GM23338 (cell line): Measurements from ENCODE around the gene LIN7A. TPM values are rescaled to one million over a fixed set of nuclear protein-coding genes. Genes with fewer than 3 reads are reported as not detected.

Experiments
- ATAC-seq: fragments of 200-7000 bp; cut with Tn5 transposase; 3 replicates; pipeline ENCODE4 v1.9.1; 2020
- DNase-seq: peaks from one replicate; pipeline ENCODE4 v3.0.0-alpha.2; 2015; ENCODE audit warnings: low spot score
- H2AFZ ChIP-seq: fragments of 200-600 bp; sonication (generic); 2 replicates; pipeline ENCODE4 v1.8.0; 2016; ENCODE audit warnings: antibody characterized with exemption, mild to moderate bottlenecking, moderate library complexity
- H3F3A ChIP-seq: fragments of 200-600 bp; sonication (generic); replicated peaks from 2 replicates; pipeline ENCODE4 v1.8.0; 2017; ENCODE audit warnings: antibody characterized with exemption, mixed run types, low read depth
- H3K27ac ChIP-seq: fragments of 200-600 bp; sonication (generic); 2 replicates; pipeline ENCODE4 v1.6.1; 2016; ENCODE audit warnings: low read depth
- H3K27me3 ChIP-seq: fragments of 200-600 bp; sonication (generic); 2 replicates; pipeline ENCODE4 v1.8.0; 2016; ENCODE audit warnings: mild to moderate bottlenecking, mixed run types, moderate library complexity; ENCODE audit not compliant: insufficient read depth
- H3K36me3 ChIP-seq: fragments of 200-600 bp; sonication (generic); 2 replicates; pipeline ENCODE4 v1.8.0; 2016; ENCODE audit warnings: mild to moderate bottlenecking; ENCODE audit not compliant: insufficient read depth
- H3K4me1 ChIP-seq: fragments of 200-600 bp; sonication (generic); 2 replicates; pipeline ENCODE4 v1.8.0; 2016; ENCODE audit warnings: mild to moderate bottlenecking, moderate library complexity; ENCODE audit not compliant: insufficient read depth
- H3K4me2 ChIP-seq: fragments of 200-600 bp; sonication (generic); 2 replicates; pipeline ENCODE4 v1.7.1; 2017; ENCODE audit warnings: mixed run types
- H3K4me3 ChIP-seq: fragments of 200-600 bp; sonication (generic); 2 replicates; pipeline ENCODE4 v1.6.1; 2016; ENCODE audit warnings: mixed run types
- H3K79me2 ChIP-seq: fragments of 200-600 bp; sonication (generic); replicated peaks from 2 replicates; pipeline ENCODE4 v1.8.0; 2017; ENCODE audit warnings: mild to moderate bottlenecking; ENCODE audit not compliant: insufficient read depth
- H3K9me2 ChIP-seq: fragments of 200-600 bp; sonication (generic); 2 replicates; pipeline ENCODE4 v1.8.0; 2017; ENCODE audit not compliant: insufficient read depth
- H4K20me1 ChIP-seq: fragments of 200-600 bp; sonication (generic); replicated peaks from 2 replicates; pipeline ENCODE4 v1.8.0; 2017; ENCODE audit warnings: mild to moderate bottlenecking; ENCODE audit not compliant: insufficient read depth
- H3K27ac Mint-ChIP-seq: 2 replicates; pipeline ENCODE4 v1.8.0; 2020; ENCODE audit warnings: inconsistent platforms, mild to moderate bottlenecking, moderate library complexity, mixed read lengths
- H3K27me3 Mint-ChIP-seq: 3 replicates; pipeline ENCODE4 v1.8.0; 2022; ENCODE audit warnings: low read depth, mild to moderate bottlenecking, moderate library complexity, mixed read lengths, inconsistent platforms; ENCODE audit not compliant: insufficient read depth, poor library complexity
- H3K36me3 Mint-ChIP-seq: 3 replicates; pipeline ENCODE4 v1.8.0; 2021; ENCODE audit warnings: low read depth, mild to moderate bottlenecking, inconsistent platforms, moderate library complexity, mixed read lengths
- H3K4me1 Mint-ChIP-seq: 3 replicates; pipeline ENCODE4 v1.8.0; 2020; ENCODE audit warnings: mild to moderate bottlenecking, inconsistent platforms, mixed read lengths
- H3K4me3 Mint-ChIP-seq: 3 replicates; pipeline ENCODE4 v1.8.0; 2021; ENCODE audit warnings: moderate library complexity, mild to moderate bottlenecking, inconsistent platforms, mixed read lengths
- H3K9me3 Mint-ChIP-seq: 3 replicates; pipeline ENCODE4 v1.8.0; 2020; ENCODE audit warnings: moderate library complexity, mild to moderate bottlenecking, inconsistent platforms, mixed read lengths
- CREB1 ChIP-seq: fragments of 250-450 bp; sonication (Bioruptor Pico); IDR thresholded peaks from 2 replicates; pipeline ENCODE4 v1.5.0; 2020; ENCODE audit warnings: low read depth, mild to moderate bottlenecking, moderate library complexity
- CTCF ChIP-seq, 2 experiments: fragments of 200-600 bp in 1 of 2; sonication (generic) in 1 of 2; conservative IDR thresholded peaks; 2 replicates each; pipeline versions ENCODE4 v1.5.1 to v1.6.1; 2016 to 2017; ENCODE audit warnings: antibody characterized with exemption in 2 of 2, low read depth in 2 of 2, mild to moderate bottlenecking in 2 of 2, moderate library complexity in 1 of 2
- ETS1 ChIP-seq: IDR thresholded peaks from 2 replicates; pipeline ENCODE4 v1.6.1; 2016; ENCODE audit warnings: antibody characterized with exemption
- EZH2 ChIP-seq: fragments of 200-600 bp; sonication (generic); IDR thresholded peaks from one replicate; pipeline ENCODE4 v1.8.0; 2017; ENCODE audit warnings: antibody characterized with exemption, mild to moderate bottlenecking, low read depth; ENCODE audit not compliant: unreplicated experiment
- EZH2phosphoT487 ChIP-seq: fragments of 200-600 bp; sonication (generic); IDR thresholded peaks from one replicate; pipeline ENCODE4 v1.8.1; 2018; ENCODE audit warnings: antibody characterized with exemption; ENCODE audit not compliant: unreplicated experiment
- JUNB ChIP-seq: IDR thresholded peaks from one replicate; pipeline ENCODE4 v1.6.1; 2016; ENCODE audit warnings: antibody characterized with exemption; ENCODE audit not compliant: unreplicated experiment
- NANOG ChIP-seq: IDR thresholded peaks from 2 replicates; pipeline ENCODE4 v1.6.1; 2016; ENCODE audit warnings: antibody characterized with exemption, borderline replicate concordance
- POLR2AphosphoS5 ChIP-seq: IDR thresholded peaks from 2 replicates; pipeline ENCODE4 v1.6.1; 2016; ENCODE audit warnings: antibody characterized with exemption, low read depth
- REST ChIP-seq: IDR thresholded peaks from one replicate; pipeline ENCODE4 v1.6.1; 2018; ENCODE audit warnings: antibody characterized with exemption; ENCODE audit not compliant: unreplicated experiment
- STAT1 ChIP-seq: IDR thresholded peaks from one replicate; pipeline ENCODE4 v1.6.1; 2016; ENCODE audit warnings: antibody characterized with exemption; ENCODE audit not compliant: unreplicated experiment
- ZNF114 ChIP-seq: fragments of 250-450 bp; sonication (Bioruptor Pico); IDR thresholded peaks from 2 replicates; pipeline ENCODE4 v1.5.0; 2020; ENCODE audit warnings: mild to moderate bottlenecking, moderate library complexity
- ZNF331 ChIP-seq: fragments of 250-450 bp; sonication (Bioruptor Pico); IDR thresholded peaks from 2 replicates; pipeline ENCODE4 v1.5.0; 2020; ENCODE audit warnings: low read depth, mild to moderate bottlenecking, moderate library complexity
- ZNF462 ChIP-seq: fragments of 250-450 bp; sonication (Bioruptor Pico); IDR thresholded peaks from 2 replicates; pipeline ENCODE4 v1.5.0; 2020; ENCODE audit warnings: mild to moderate bottlenecking, moderate library complexity
- polyA plus RNA-seq: library from polyadenylated mRNA; unstranded; fragments of >200 nt; fragmentation: Nextera tagmentation; extraction: Ambion mirVana; gene quantifications from 2 replicates; pipeline ENCODE4 v1.2.1, GENCODE V29; 2016
- total RNA-seq: library from RNA; depleted of rRNA; stranded (reverse); fragments of >200 nt; shearing (Covaris generic); gene quantifications from 2 replicates; pipeline ENCODE4 v1.2.3, GENCODE V29; 2014

LIN7A gene
- total and polyA plus RNA-seq, 2 experiments from 2014 or later = 5.7 to 6.5 TPM

- no peaks in the 10 kb centered on the region for H3K9me2 ChIP-seq
- Mint-ChIP-seq H3K27ac (peak overlapping the region; percentile 46), H3K36me3 (no peaks in the 10 kb centered on the region), H3K4me1 (peaks cover 45% of the 10 kb centered on the region), H3K27me3 (peaks cover 9% of the 10 kb centered on the region), H3K9me3 (no peaks in the 10 kb centered on the region; the same call in 2 of the 3 replicates), H3K4me3 (peak overlapping the region; percentile 96)
- H3K79me2 ChIP-seq = no peaks in the 10 kb centered on the region
- DNase-seq (peak; percentile 87), ATAC-seq (peak; percentile 78)
- H3K27ac ChIP-seq = no peak overlapping the region
- H3F3A ChIP-seq = no peaks in the 10 kb centered on the region
- no peaks in the 10 kb centered on the region for H4K20me1 ChIP-seq
- peak overlapping the region; percentile 75 for H3K4me3 ChIP-seq
- H3K36me3 ChIP-seq = no peaks in the 10 kb centered on the region
- peak overlapping the region; percentile 91 for H3K4me2 ChIP-seq
- H2AFZ ChIP-seq = peak overlapping the region; percentile 94
- H3K4me1 ChIP-seq = peaks cover 19% of the 10 kb centered on the region
- TF ChIP-seq ZNF462 (CRISPR knock-in tag) (no peak), ZNF114 (CRISPR knock-in tag) (no peak), NANOG (no peak), JUNB (no peak), ZNF331 (CRISPR knock-in tag) (no peak), ETS1 (no peak), STAT1 (no peak), CREB1 (CRISPR knock-in tag) (no peak), POLR2AphosphoS5 (no peak), EZH2phosphoT487 (no peak), REST (no peak), EZH2 (no peak), CTCF (conservative IDR thresholded peaks at IDR 0.05; ENCODE audit: low read depth in 2 of 2) (no peak)
- H3K27me3 ChIP-seq = peaks cover 26% of the 10 kb centered on the region
Observed at GRCh38 chr12:80936642-80937390, 918 bp downstream of the LIN7A start.
